Esophagus squamous epithelium (tissue), 4 donors: ENCODE data around the gene MTX3.

Experiments
- POLR2A ChIP-seq, 4 donors: fragments of 450-650 bp; IDR thresholded peaks; one replicate each; pipeline ENCODE4 v1.6.1; 2017; ENCODE audit warnings: antibody characterized with exemption in 4 of 4, mild to moderate bottlenecking in 4 of 4, moderate library complexity in 3 of 4
- TF ChIP-seq, protein P1 (sequence below), 6 experiments: fragments of 450-650 bp in 4 of 6; fragments of 200-600 bp in 2 of 6; sonication (generic) in 2 of 6; IDR thresholded peaks; one replicate each; pipeline ENCODE4 v1.5.1; 2016 to 2019; ENCODE audit warnings: antibody characterized with exemption in 6 of 6, mild to moderate bottlenecking in 4 of 6, moderate library complexity in 4 of 6

DNA sequence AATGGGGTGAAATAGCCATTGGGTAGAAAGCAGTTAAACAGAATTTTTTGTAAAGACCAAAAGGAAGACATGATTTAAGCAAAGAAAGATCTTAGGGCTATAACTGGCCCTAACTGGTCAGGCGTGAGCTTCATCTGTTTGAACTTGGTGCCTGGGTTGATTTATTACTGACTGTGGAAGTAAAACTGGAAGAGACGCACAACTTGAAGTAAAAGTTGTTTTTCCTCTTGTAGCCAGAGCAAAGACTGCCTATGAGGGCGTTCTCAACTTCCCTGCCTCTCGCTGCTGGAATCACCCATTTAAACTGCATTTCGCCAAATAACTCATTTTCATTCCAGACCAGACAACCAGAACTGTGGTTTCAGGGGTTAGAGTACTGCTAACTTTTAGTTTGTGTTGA lies 45.6 kb upstream of the MTX3 start:
- no peak for TF ChIP-seq POLR2A (IDR thresholded peaks at IDR 0.05)
- TF ChIP-seq, protein P1, sequence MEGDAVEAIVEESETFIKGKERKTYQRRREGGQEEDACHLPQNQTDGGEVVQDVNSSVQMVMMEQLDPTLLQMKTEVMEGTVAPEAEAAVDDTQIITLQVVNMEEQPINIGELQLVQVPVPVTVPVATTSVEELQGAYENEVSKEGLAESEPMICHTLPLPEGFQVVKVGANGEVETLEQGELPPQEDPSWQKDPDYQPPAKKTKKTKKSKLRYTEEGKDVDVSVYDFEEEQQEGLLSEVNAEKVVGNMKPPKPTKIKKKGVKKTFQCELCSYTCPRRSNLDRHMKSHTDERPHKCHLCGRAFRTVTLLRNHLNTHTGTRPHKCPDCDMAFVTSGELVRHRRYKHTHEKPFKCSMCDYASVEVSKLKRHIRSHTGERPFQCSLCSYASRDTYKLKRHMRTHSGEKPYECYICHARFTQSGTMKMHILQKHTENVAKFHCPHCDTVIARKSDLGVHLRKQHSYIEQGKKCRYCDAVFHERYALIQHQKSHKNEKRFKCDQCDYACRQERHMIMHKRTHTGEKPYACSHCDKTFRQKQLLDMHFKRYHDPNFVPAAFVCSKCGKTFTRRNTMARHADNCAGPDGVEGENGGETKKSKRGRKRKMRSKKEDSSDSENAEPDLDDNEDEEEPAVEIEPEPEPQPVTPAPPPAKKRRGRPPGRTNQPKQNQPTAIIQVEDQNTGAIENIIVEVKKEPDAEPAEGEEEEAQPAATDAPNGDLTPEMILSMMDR (IDR thresholded peaks at IDR 0.05) = no peak
